Heart left ventricle (tissue), 16 donors: ENCODE measurements around the gene CTNNAL1. TPM values are rescaled to one million over a fixed set of nuclear protein-coding genes. Genes with fewer than 3 reads are reported as not detected.
A peak's percentile ranks its signal among the peaks of the same experiment; 100 is the strongest.
"Not testable (repeated sequence)": the region's sequence is repeated elsewhere in the genome, so short reads cannot be mapped to it uniquely, and the experiment has no call there.

Experiments used
- ATAC-seq, 4 donors: fragments of 200-7000 bp; cut with Tn5 transposase; one replicate each; pipeline ENCODE4 v1.9.1; 2020 to 2022; ENCODE audit warnings: moderate library complexity in 4 of 4, mild to moderate bottlenecking in 3 of 4, moderate number of reproducible peaks in 1 of 4
- DNase-seq, 5 donors: peaks; one replicate each; pipeline ENCODE4 v3.0.0-alpha.2; 2020
- H3K27ac ChIP-seq, 12 donors: fragments of 200-600 bp; sonication (generic) in 4 of 12; one replicate each; pipeline versions ENCODE4 v1.5.0 to v1.8.0; 2016 to 2022; ENCODE audit warnings: mild to moderate bottlenecking in 2 of 12
- H3K27me3 ChIP-seq, 9 donors: fragments of 200-600 bp; sonication (generic) in 2 of 9; one replicate each; pipeline versions ENCODE4 v1.5.1 to v1.8.0; 2016 to 2022; ENCODE audit warnings: mild to moderate bottlenecking in 3 of 9
- H3K36me3 ChIP-seq, 9 donors: fragments of 200-600 bp; sonication (generic) in 2 of 9; one replicate each; pipeline versions ENCODE4 v1.5.0 to v1.8.0; 2018 to 2022; ENCODE audit warnings: mild to moderate bottlenecking in 2 of 9
- H3K4me1 ChIP-seq, 12 donors: fragments of 200-600 bp; sonication (generic) in 4 of 12; one replicate each; pipeline versions ENCODE4 v1.5.0 to v1.8.0; 2016 to 2022; ENCODE audit warnings: mild to moderate bottlenecking in 3 of 12
- H3K4me3 ChIP-seq, 12 donors: fragments of 200-600 bp; sonication (generic) in 4 of 12; one replicate each; pipeline versions ENCODE4 v1.5.0 to v1.8.0; 2017 to 2022; ENCODE audit warnings: mild to moderate bottlenecking in 9 of 12, moderate library complexity in 4 of 12
- H3K9me3 ChIP-seq, 12 donors: fragments of 200-600 bp; sonication (generic) in 4 of 12; one replicate each; pipeline versions ENCODE4 v1.5.0 to v1.8.0; 2016 to 2022; ENCODE audit warnings: mild to moderate bottlenecking in 1 of 12
- POLR2A ChIP-seq, 2 donors: fragments of 450-650 bp; IDR thresholded peaks; one replicate each; pipeline ENCODE4 v1.6.1; 2017; ENCODE audit warnings: antibody characterized with exemption in 2 of 2, mild to moderate bottlenecking in 2 of 2, moderate library complexity in 2 of 2
- WGBS, 4 donors: extraction: QIAGEN DNeasy Blood & Tissue Kit in 2 of 4; methylation state at CpG; one replicate each; pipeline versions ENCODE4 v1.1.5 to v1.1.7; 2013 to 2018; 5-methylcytosine and 5-hydroxymethylcytosine counted together
- intact Hi-C, 10 donors: fragments of 100-400 bp; cut with DNase I; formaldehyde crosslinking; loops; one replicate each; pipeline versions ENCODE4 v1.11.1 to v1.14.2; 2022
- polyA plus RNA-seq, 2 donors: library from polyadenylated mRNA; stranded (reverse); fragments of 200-250 nt; gene quantifications; one replicate each; pipeline ENCODE4 v1.2.3, GENCODE V29; 2013
- total RNA-seq, 9 donors: library from RNA; depleted of rRNA in 2 of 9; stranded (reverse); fragments of >200 nt in 2 of 9; fragmentation: NEBNext Ultra II Directional in 3 of 9; extraction: Animal tissue kit (Norgen Biotek cat#: 25700) in 3 of 9; gene quantifications; one replicate each; pipeline versions ENCODE4 v1.1.0 to v1.2.4, GENCODE V29; 2016 to 2023
- TF ChIP-seq, protein P1 (sequence below), 12 donors: fragments of 200-600 bp; sonication (generic) in 4 of 12; IDR thresholded peaks; one replicate each; pipeline versions ENCODE4 v1.5.0 to v1.8.0; 2018 to 2022; ENCODE audit warnings: antibody characterized with exemption in 12 of 12, mild to moderate bottlenecking in 5 of 12
- donor health status: ischemic (EF 13 %, LVEDD 7.1; RV severe dilation, severe dysfunction).
- donor health status: healthy with polysubstance abuse.
- donor health status: DM: no; HTN: yes; CAD: no.
- donor health status: DM: no; HTN: no; CAD: no.
- donor health status: ischemic (EF 25% LVEDD 6.9; RV normal size, moderate dysfunction).
- donor health status: ischemic (EF 25% LVEDD 5.7; RV mildly dilated, moderate dysfunction).
- donor health status: healthy.
- donor health status: DM: yes; HTN: yes; CAD: no.
- donor health status: ischemic (EF 35%, LVEDD 5.7; RV mildly dilated, moderate dysfunction).
- donor health status: nonischemic (EF 11% LVEDD 7.7; RV severe dilation, severe dysfunction).
- donor health status: DM: yes; HTN: yes; CAD: no.
- donor health status: PGD.
- donor health status: ischemic (EF 29% LVEDD 5.4; RV normal size, mild dysfunction).
- donor health status: nonischemic (EF 23%, LVEDD 6.1; RV moderate dilation, normal function).

The CTNNAL1 gene
- total and polyA plus RNA-seq, 11 donors: 51.2 to 165 (median 62.7) TPM

DNA sequence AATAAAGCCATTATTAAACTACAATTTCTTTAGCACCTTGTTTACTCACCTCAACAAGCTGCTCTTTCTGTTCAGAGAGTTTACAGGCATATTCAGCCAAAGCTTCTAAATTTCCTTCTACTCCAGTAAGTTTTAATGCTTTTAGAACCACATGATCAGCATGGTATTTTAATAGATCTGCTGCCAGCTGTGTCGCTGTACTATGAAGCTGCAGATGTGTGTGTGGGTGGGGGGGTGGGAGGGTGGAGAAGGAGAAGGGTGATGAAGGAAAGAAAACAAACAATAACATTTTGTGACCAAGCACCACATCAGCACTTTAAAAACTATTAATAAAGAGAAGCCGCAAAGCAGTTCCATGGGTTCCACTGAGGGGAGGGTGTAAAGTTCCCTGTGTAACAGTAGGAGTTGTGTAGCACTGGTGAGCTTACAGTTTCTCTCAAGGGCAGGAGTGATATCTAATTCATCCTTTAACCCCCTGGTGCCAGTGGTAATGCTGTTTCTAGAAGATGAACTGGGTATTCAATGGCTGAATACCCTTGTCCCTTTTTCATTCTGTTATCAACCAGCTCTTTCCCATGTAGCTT lies 40.6 kb downstream of the CTNNAL1 start:
- H3K4me1 ChIP-seq: peaks cover 3 to 48% (median 30%) of the 10 kb centered on the region in 12 donors
- H3K27me3 ChIP-seq: no peaks in the 10 kb centered on the region
- DNase-seq: no peak
- H3K27ac ChIP-seq: peak overlapping the region; percentile 40 to 76 (median 64)
- no peaks in the 10 kb centered on the region for H3K9me3 ChIP-seq
- H3K4me3 ChIP-seq: no peak overlapping the region
- 31 to 40% (median 35%) methylated on average over 2 of the region's 2 CpGs for WGBS, 4 donors
- H3K36me3 ChIP-seq: peaks cover 0 to 35% (median 0%) of the 10 kb centered on the region in 9 donors
- no peak for TF ChIP-seq POLR2A (IDR thresholded peaks at IDR 0.05)
- TF ChIP-seq, protein P1, sequence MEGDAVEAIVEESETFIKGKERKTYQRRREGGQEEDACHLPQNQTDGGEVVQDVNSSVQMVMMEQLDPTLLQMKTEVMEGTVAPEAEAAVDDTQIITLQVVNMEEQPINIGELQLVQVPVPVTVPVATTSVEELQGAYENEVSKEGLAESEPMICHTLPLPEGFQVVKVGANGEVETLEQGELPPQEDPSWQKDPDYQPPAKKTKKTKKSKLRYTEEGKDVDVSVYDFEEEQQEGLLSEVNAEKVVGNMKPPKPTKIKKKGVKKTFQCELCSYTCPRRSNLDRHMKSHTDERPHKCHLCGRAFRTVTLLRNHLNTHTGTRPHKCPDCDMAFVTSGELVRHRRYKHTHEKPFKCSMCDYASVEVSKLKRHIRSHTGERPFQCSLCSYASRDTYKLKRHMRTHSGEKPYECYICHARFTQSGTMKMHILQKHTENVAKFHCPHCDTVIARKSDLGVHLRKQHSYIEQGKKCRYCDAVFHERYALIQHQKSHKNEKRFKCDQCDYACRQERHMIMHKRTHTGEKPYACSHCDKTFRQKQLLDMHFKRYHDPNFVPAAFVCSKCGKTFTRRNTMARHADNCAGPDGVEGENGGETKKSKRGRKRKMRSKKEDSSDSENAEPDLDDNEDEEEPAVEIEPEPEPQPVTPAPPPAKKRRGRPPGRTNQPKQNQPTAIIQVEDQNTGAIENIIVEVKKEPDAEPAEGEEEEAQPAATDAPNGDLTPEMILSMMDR (IDR thresholded peaks at IDR 0.05): no peak
- intact Hi-C loops: loop anchor here in 2 of 10 donors (5.0 kb wide), 1 partner anchor 40 kb away; the partner anchor contains the start of gene CTNNAL1 (in 2 of the 2)
- ATAC-seq: peak; percentile 31 to 63 (median 56)

DNA sequence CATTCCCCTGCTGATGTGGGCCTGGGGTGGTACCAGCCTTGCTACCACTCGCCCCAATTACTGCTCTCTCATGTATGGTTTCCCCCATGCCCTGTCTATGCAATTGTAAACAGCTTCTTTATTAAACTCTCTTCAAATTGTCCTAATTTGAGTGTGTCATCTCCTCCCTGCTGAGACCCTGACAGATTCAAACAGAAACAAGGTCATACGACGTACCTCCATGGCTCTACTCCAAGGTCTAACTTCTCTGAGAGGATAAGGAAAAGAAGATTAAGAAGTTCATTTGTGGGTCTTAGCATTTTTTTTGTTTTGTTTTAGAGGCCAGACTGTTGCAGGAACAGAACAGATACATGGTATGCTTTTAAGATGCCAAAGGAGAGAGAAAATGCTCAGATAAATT lies 41.1 kb downstream of the CTNNAL1 start:
- peak overlapping the region; percentile 39 to 76 (median 64) for H3K27ac ChIP-seq
- H3K4me3 ChIP-seq: no peak overlapping the region
- no peaks in the 10 kb centered on the region for H3K27me3 ChIP-seq
- 58 to 66% (median 61%) methylated on average over 3 of the region's 3 CpGs for whole genome bisulfite sequencing, 4 donors
- DNase-seq: no peak
- no peaks in the 10 kb centered on the region for H3K9me3 ChIP-seq
- H3K36me3 ChIP-seq: peaks cover 0 to 35% (median 0%) of the 10 kb centered on the region in 9 donors
- peaks cover 3 to 54% (median 32%) of the 10 kb centered on the region in 12 donors for H3K4me1 ChIP-seq
- intact Hi-C loops: loop anchor here in 2 of 10 donors (5.0 kb wide), 1 partner anchor 40 kb away; the partner anchor contains the start of gene CTNNAL1 (in 2 of the 2)
- TF ChIP-seq, protein P1 (IDR thresholded peaks at IDR 0.05): no peak
- ATAC-seq: no peak

DNA sequence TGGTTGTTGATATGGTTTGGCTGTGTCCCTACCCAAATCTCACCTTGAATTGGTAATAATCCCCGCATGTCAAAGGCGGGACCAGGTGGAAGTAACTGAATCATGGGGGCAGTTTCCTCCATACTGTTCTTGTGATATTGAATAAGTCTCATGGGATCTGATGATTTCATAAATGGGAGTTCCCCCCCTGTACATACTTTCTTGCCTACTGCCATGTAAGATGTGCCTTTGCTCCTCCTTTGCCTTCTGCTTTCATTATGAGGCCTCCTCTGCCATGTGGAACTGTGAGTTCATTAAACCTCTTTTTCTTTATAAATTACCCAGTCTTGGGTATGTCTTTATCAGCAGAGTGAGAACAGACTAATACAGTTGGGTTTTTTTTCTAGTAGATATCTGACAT lies 41.9 kb downstream of the CTNNAL1 start:
- H3K4me1 ChIP-seq: peaks cover 3 to 59% (median 33%) of the 10 kb centered on the region in 12 donors
- not testable (repeated sequence) for DNase-seq, H3K9me3 ChIP-seq, H3K4me3 ChIP-seq, ATAC-seq, H3K27me3 ChIP-seq
- peaks cover 0 to 31% (median 0%) of the 10 kb centered on the region in 9 donors for H3K36me3 ChIP-seq
- 97 to 100% (median 98%) methylated on average over 2 of the region's 2 CpGs for WGBS, 4 donors
- intact Hi-C loops: loop anchor here in 2 of 10 donors (5.0 kb wide), 1 partner anchor 41 kb away; the partner anchor contains the start of gene CTNNAL1 (in 2 of the 2)
- H3K27ac ChIP-seq: peak overlapping the region in 7 of 12 donors; percentile 40 to 76 (median 72)

DNA sequence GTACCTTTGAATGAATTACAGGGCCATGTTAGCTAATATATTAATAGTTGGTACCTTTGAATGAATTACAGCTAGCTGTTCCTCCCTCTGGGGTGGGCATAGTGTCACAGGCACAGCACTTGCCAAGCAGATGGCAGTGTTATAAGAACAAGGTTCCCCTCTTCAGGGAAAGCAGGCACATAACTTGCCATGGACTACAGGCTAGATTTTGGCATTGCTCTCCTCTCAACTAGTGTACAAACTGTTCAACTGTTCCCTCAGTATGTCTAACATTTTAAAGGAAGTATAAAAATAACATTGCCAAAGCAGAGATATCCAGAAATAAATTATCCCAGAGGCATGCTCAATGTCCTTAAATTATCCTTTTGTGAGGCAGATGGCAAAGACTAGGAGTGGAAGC lies 45.4 kb downstream of the CTNNAL1 start:
- H3K27ac ChIP-seq: peak overlapping the region; percentile 22 to 87 (median 60)
- H3K9me3 ChIP-seq: no peaks in the 10 kb centered on the region
- H3K4me1 ChIP-seq: peaks cover 0 to 52% (median 25%) of the 10 kb centered on the region in 12 donors
- H3K4me3 ChIP-seq: no peak overlapping the region
- H3K36me3 ChIP-seq: peaks cover 0 to 42% (median 0%) of the 10 kb centered on the region in 9 donors
- DNase-seq (peak in 2 of 5 donors; percentile 17 to 54), ATAC-seq (peak; percentile 78 to 88 (median 85))
- no peaks in the 10 kb centered on the region for H3K27me3 ChIP-seq
- no peak for TF ChIP-seq POLR2A (IDR thresholded peaks at IDR 0.05)
- TF ChIP-seq, protein P1 (IDR thresholded peaks at IDR 0.05): peak in 1 of 12 donors; percentile 22
- intact Hi-C loops: no loop called here
